HPDE6-E6E7 (cell line): Measurements from ENCODE around the gene ZBTB38.

Experiments
- DNase-seq: peaks from one replicate; pipeline ENCODE4 v3.0.0; 2011; ENCODE audit warnings: missing footprints; ENCODE audit errors: extremely low spot score

The ZBTB38 gene

DNA sequence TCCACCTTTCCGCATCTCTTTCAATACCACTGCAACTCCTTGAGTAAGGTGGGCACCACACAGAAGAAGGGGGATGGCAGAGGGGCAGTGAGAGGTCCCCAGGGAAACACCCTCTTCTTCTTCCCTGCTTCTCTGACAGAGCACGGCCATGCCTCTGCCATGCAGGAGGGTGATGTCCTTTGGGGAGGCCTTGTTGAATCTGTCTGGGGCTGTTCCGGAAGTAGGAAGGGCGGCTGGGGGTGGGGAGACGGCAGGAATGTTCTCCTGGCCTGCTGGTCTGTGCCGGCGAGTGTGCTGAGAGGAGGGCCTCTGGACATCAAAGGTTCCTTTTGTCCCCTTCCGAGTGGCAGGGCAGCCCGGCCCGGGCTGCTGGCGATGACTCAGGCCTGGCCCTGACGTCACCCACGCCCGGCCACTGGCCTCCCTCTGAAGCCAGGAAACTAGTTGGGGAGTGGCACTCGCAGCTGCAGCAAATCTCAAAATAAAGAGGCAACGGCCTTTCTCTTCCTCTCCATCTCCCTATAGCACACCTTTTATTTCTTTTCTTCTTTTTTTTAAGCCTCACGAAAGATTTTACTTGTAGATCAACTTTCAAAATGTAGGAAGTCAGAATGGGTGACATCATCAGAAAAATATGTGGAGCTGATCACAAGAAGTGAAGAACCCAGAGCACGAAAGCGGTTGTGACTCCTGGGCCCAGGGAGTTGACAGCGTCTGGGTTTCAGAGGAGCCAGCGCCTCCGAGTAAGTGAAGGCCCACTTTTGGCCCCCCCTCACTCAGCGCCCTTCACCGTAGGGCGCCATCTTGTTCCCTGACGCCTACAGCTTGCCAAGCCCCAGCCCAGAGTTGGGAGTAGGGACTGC, at the start of gene ZBTB38:
TSS of gene ZBTB38 (plus strand) at position 443 of the 863 bp plus-strand sequence. CDS start 73,885 bp downstream, outside the sequence.
- DNase-seq = peak; percentile 77

DNA sequence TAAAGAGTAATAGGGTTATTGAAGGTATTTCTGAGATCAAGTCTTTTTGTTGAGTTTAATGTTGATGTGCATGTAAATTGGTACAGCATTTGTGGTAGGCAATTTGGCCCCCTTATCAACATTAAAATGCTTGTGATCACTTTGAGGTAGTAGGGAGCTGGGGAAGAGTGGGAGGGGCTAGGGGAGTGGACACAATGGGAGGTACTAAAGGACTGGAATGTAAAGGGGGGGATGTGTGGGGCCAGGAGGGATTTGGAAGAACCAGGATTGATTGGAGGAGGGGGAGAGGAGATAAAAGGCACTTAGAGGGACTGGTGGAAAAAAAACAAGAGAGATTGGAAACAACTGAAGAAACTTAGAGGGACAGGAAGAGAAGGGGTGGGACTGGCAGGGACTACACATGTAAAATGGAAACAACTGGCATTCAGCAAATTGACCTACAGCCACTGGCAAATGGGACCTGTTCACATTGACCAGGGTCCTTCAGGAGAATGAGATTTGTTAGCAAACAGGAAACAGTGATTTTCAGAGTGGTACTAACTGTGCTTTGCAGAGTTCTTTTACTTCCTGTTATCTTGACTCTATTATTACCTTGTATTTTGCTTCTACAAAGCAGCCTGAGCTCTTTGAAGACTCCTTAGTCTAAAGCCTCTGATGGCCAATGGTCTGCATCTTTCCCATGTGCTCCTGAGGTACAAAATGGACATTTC, 47.8 kb upstream of the ZBTB38 start:
- DNase-seq = no peak

- no peak for DNase-seq
These were observed 47.2 kb upstream of the ZBTB38 start for GRCh38 chr3:141321109-141321497.

DNA sequence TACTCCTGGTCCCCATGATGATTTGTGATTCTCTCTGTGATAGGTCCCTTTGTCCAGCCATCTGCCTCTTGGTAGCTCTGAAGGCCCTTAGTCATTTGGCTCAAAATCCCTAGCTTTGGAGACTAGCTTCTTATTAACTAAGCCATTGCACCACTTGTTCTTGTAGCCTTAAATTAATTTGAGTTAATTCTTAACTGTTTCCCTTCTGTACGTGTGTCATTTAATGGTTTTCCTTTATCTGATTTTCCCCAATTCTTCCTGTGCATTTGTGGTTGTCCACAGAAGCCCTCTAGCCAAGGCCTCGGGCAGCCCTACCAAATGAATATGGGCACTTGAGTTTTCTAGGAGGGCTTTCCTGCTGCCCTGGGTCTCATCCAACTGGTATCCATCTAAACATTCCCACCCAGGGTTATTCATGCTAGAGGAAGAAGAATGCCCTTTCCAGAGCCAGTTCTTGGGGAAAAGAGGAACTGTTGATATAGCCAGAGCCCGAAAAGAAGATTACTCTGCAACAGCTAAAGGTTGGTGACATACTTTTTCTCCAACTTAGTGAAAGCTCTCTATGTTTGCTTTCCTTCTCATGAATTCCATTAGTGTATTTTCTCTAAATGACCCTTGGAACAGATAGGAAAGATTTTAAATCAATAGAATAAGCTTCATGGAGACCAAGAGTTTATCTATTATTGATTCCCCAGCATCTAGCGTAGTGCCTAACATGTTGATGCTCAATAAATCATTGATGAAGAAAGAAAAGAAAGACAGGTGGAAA, 44.2 kb upstream of the ZBTB38 start:
- no peak for DNase-seq

DNA sequence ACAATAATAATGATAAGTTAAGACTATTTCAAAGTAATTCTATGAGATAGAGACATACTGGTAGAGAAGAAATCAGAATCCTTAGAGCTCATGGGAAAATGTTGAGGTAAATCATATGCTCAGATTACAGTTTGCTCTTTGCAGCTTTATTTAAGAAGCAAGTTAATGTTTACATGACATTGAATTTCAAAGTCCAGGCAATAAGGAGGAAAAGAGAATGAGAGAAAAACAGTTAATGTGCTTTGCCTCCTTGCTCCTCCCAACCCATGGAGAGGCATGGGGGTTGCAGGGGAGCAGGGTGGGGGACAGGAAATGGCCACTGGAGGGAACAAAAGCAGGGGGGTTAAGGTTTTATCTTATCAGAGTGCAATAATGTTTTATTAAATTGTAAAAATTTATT, 42.2 kb upstream of the ZBTB38 start:
- DNase-seq = no peak

- DNase-seq = no peak
These were observed 41.7 kb upstream of the ZBTB38 start for GRCh38 chr3:141326626-141327025.

DNA sequence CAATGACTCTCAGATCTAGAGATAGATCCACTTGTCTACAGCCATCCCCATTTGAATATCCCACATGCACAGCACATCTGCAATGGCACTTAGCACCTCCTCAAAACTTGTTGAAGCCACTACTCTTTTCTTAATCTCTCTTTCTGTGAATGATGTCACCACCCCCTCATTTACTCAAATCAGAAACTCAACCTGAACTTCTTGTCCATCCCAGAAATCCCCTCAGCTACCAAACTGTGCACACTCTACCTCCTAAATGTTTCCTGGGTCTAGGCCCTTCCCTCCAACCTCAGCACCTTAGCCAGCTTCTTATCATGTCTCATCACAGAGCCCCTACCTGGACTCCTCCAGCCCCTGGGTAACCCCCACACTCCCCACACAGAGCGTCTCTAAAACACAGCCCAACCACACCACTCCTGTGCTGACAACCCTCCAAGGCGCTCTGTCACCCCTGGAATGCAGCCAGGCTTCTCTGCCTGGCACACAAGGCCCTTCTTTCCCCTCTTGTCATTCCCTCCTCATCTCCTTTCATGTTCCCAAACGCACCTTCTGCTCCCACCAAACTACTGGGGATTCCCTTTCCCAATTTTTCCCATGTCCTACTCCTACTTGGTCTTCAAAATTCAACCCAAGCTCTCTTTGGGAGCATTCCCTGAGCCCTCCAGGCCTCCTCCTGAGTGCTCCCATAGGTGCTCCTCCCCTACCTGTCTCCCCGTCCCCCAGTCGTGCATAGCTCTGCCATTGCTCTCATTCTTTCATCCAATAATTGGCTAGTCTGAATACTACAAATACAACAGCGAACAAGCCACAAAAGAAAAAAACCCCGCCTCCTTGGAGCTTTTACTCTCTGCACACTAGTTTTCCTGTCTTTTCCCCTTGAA, 39.8 kb upstream of the ZBTB38 start:
- DNase-seq = no peak

DNA sequence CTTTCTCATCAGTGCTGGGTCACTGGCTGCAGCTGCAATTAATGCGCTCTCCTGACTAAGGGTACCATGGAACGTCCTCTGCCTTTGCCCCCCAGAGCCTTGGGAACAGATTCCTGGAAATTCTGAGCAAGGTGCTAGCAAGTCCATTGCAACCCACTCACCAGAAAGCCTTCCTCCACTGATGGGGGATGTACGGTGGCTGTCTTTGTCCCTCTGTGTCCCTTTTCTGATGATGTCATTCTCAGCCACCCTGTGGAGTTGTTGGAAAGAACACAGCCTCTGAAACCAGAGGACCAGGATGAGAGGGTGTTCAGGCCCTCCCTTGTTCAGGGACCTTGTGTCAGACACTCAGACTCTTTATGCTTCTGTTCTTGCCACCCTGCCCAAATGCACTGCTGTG, 38.1 kb upstream of the ZBTB38 start:
- DNase-seq = no peak

- no peak for DNase-seq
These were observed 37.5 kb upstream of the ZBTB38 start for GRCh38 chr3:141330718-141331376.

- DNase-seq = peak; percentile 88
These were observed 36.7 kb upstream of the ZBTB38 start for GRCh38 chr3:141331377-141332318.

GRCh38 chr3:141332416-141332815, 35.9 kb upstream of the ZBTB38 start:
- no peak for DNase-seq

GRCh38 chr3:141333836-141334626, 34.3 kb upstream of the ZBTB38 start:
- no peak for DNase-seq

DNA sequence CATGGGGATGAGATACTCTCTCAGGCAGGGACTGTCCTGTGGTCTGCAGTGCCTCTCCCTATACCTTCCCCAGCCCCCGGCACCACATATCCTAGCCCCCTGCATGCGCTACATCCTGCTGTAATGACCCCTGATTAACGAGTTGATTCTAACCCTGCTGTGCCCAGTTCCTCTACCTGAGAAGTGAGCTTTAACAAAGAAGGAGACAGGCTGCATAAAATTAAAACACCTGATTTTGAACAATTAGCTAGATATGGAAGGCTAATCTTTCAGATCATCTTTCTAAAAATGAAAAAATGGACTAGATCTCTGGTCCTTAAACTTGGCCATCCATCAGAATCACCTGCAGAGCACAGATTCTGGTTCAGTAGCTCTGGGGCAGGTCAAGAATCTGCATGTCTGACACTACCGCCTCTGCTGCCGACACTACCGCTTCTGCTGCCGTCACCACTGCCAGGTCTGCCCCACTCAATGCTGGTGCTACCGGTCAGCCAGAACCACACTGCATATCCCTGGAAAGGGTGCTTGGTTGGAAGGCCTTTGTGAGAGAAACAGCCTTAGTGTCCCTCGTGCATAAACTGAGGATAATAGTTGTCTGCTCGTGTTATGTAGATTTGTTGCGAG, 33.6 kb upstream of the ZBTB38 start:
- no peak for DNase-seq

GRCh38 chr3:141335531-141336061, 32.7 kb upstream of the ZBTB38 start:
- no peak for DNase-seq

- DNase-seq = peak; percentile 60
These were observed 31.4 kb upstream of the ZBTB38 start for GRCh38 chr3:141336672-141337522.

- DNase-seq = no peak
These were observed 30.8 kb upstream of the ZBTB38 start for GRCh38 chr3:141337523-141337854.

GRCh38 chr3:141337991-141338390, 30.3 kb upstream of the ZBTB38 start:
- no peak for DNase-seq
